Measurements from ENCODE around the gene SLC35F3. TPM values are rescaled to one million over a fixed set of nuclear protein-coding genes. Genes with fewer than 3 reads are reported as not detected.
A peak's percentile ranks its signal among the peaks of the same experiment; 100 is the strongest.

Gene SLC35F3
- total RNA-seq, 1 donor from 2014 or later = 0.57 TPM

GRCh38 chr1:234114648-234115307 lies 210.3 kb downstream of the SLC35F3 start:
- no peak overlapping the region for H3K27ac ChIP-seq (ENCODE audit: low read depth, low read length)
- H2AFZ ChIP-seq (ENCODE audit: low read depth, low read length) = peak overlapping the region; percentile 29
- peak; percentile 32 for DNase-seq (ENCODE audit: low read depth)
- H3K9ac ChIP-seq (ENCODE audit: low read length) = peak overlapping the region; percentile 20
- no peak for TF ChIP-seq EZH2 (IDR thresholded peaks at IDR 0.05; ENCODE audit: insufficient read depth, low read length)
- TF ChIP-seq, protein P1, sequence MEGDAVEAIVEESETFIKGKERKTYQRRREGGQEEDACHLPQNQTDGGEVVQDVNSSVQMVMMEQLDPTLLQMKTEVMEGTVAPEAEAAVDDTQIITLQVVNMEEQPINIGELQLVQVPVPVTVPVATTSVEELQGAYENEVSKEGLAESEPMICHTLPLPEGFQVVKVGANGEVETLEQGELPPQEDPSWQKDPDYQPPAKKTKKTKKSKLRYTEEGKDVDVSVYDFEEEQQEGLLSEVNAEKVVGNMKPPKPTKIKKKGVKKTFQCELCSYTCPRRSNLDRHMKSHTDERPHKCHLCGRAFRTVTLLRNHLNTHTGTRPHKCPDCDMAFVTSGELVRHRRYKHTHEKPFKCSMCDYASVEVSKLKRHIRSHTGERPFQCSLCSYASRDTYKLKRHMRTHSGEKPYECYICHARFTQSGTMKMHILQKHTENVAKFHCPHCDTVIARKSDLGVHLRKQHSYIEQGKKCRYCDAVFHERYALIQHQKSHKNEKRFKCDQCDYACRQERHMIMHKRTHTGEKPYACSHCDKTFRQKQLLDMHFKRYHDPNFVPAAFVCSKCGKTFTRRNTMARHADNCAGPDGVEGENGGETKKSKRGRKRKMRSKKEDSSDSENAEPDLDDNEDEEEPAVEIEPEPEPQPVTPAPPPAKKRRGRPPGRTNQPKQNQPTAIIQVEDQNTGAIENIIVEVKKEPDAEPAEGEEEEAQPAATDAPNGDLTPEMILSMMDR (IDR thresholded peaks at IDR 0.05; ENCODE audit: insufficient read depth, low read depth, low read length) = peak; percentile 85
- H4K20me1 ChIP-seq (ENCODE audit: insufficient read depth, low read length) = no peaks in the 10 kb centered on the region
- peak overlapping the region; percentile 80 for H3K4me2 ChIP-seq (ENCODE audit: low read length)
- H3K9me3 ChIP-seq (ENCODE audit: insufficient read depth, low read depth, low read length) = no peaks in the 10 kb centered on the region
- FAIRE-seq = peak; percentile 13
- no peaks in the 10 kb centered on the region for H3K36me3 ChIP-seq (ENCODE audit: insufficient read depth, low read length)
- Mint-ChIP-seq H3K36me3 (ENCODE audit: low read depth, unreplicated experiment) (no peaks in the 10 kb centered on the region), H3K4me1 (ENCODE audit: low read depth, unreplicated experiment) (no peaks in the 10 kb centered on the region), H3K4me3 (ENCODE audit: unreplicated experiment) (no peak overlapping the region), H3K9me3 (ENCODE audit: unreplicated experiment) (no peaks in the 10 kb centered on the region), H3K27ac (ENCODE audit: unreplicated experiment) (no peak overlapping the region), H3K27me3 (ENCODE audit: low read depth, unreplicated experiment) (peaks cover 5% of the 10 kb centered on the region)
- H3K4me3 ChIP-seq (ENCODE audit: insufficient read depth, low read depth, low read length) = no peak overlapping the region
- no peaks in the 10 kb centered on the region for H3K27me3 ChIP-seq (ENCODE audit: insufficient read depth, low read length)
- no peaks in the 10 kb centered on the region for H3K79me2 ChIP-seq (ENCODE audit: insufficient read depth, low read length)
- H3K4me1 ChIP-seq (ENCODE audit: insufficient read depth, low read length) = no peaks in the 10 kb centered on the region

- H3K79me2 ChIP-seq (ENCODE audit: insufficient read depth, low read length) = no peaks in the 10 kb centered on the region
- no peak for FAIRE-seq
- H3K4me1 Mint-ChIP-seq (ENCODE audit: low read depth, unreplicated experiment) = peaks cover 2% of the 10 kb centered on the region
Measured at GRCh38 chr1:234118911-234119310, 214.4 kb downstream of the SLC35F3 start.

DNA sequence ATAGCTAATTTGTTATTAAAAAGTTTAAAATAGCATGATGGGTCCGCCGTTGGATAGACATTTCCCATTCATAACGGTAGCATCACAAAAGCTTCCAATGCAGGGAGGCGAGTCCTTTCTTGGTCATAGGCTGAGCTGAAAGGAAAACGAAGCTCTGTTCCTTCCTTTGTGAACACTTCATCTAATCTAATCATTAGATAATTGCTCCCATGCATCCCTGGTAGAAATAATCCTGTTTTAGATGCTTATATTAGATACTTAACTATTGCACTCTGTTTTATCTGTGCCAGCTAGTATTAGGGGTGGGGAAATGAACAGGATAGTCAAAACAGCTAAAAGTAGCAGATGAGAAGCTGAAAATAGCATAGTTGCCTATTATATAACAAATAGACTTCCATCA lies 215.0 kb downstream of the SLC35F3 start:
- H3K36me3 ChIP-seq (ENCODE audit: insufficient read depth, low read length) = no peaks in the 10 kb centered on the region
- FAIRE-seq = no peak
- DNase-seq (ENCODE audit: low read depth) = no peak

More at GRCh38 chr1:234118911-234119310, 214.4 kb downstream of the SLC35F3 start:
- Histone ChIP-seq H3K4me3 (ENCODE audit: insufficient read depth, low read depth, low read length) (no peak overlapping the region), H3K4me1 (ENCODE audit: insufficient read depth, low read length) (no peaks in the 10 kb centered on the region), H4K20me1 (ENCODE audit: insufficient read depth, low read length) (no peaks in the 10 kb centered on the region), H3K9ac (ENCODE audit: low read length) (no peak overlapping the region), H2AFZ (ENCODE audit: low read depth, low read length) (no peak overlapping the region), H3K36me3 (ENCODE audit: insufficient read depth, low read length) (no peaks in the 10 kb centered on the region), H3K4me2 (ENCODE audit: low read length) (no peak overlapping the region), H3K27ac (ENCODE audit: low read depth, low read length) (no peak overlapping the region), H3K9me3 (ENCODE audit: insufficient read depth, low read depth, low read length) (no peaks in the 10 kb centered on the region), H3K27me3 (ENCODE audit: insufficient read depth, low read length) (no peaks in the 10 kb centered on the region)
- TF ChIP-seq, protein P1 (IDR thresholded peaks at IDR 0.05; ENCODE audit: insufficient read depth, low read depth, low read length) = no peak
- Mint-ChIP-seq H3K9me3 (ENCODE audit: unreplicated experiment) (no peaks in the 10 kb centered on the region), H3K27ac (ENCODE audit: unreplicated experiment) (no peak overlapping the region), H3K27me3 (ENCODE audit: low read depth, unreplicated experiment) (peaks cover 8% of the 10 kb centered on the region), H3K36me3 (ENCODE audit: low read depth, unreplicated experiment) (no peaks in the 10 kb centered on the region), H3K4me3 (ENCODE audit: unreplicated experiment) (no peak overlapping the region)
- DNase-seq (ENCODE audit: low read depth) = no peak

More for the DNA sequence above, 215.0 kb downstream of the SLC35F3 start:
- Histone ChIP-seq H3K9ac (ENCODE audit: low read length) (no peak overlapping the region), H3K4me2 (ENCODE audit: low read length) (no peak overlapping the region), H2AFZ (ENCODE audit: low read depth, low read length) (no peak overlapping the region), H3K9me3 (ENCODE audit: insufficient read depth, low read depth, low read length) (no peaks in the 10 kb centered on the region), H3K4me1 (ENCODE audit: insufficient read depth, low read length) (no peaks in the 10 kb centered on the region), H3K4me3 (ENCODE audit: insufficient read depth, low read depth, low read length) (no peak overlapping the region), H4K20me1 (ENCODE audit: insufficient read depth, low read length) (no peaks in the 10 kb centered on the region), H3K27me3 (ENCODE audit: insufficient read depth, low read length) (no peaks in the 10 kb centered on the region), H3K79me2 (ENCODE audit: insufficient read depth, low read length) (no peaks in the 10 kb centered on the region), H3K27ac (ENCODE audit: low read depth, low read length) (no peak overlapping the region)
- no peak overlapping the region for H3K4me3 Mint-ChIP-seq (ENCODE audit: unreplicated experiment)
- no peaks in the 10 kb centered on the region for H3K36me3 Mint-ChIP-seq (ENCODE audit: low read depth, unreplicated experiment)
- no peak overlapping the region for H3K27ac Mint-ChIP-seq (ENCODE audit: unreplicated experiment)
- H3K9me3 Mint-ChIP-seq (ENCODE audit: unreplicated experiment) = no peaks in the 10 kb centered on the region
- peaks cover 2% of the 10 kb centered on the region for H3K4me1 Mint-ChIP-seq (ENCODE audit: low read depth, unreplicated experiment)
- peaks cover 8% of the 10 kb centered on the region for H3K27me3 Mint-ChIP-seq (ENCODE audit: low read depth, unreplicated experiment)
- TF ChIP-seq, protein P1 (IDR thresholded peaks at IDR 0.05; ENCODE audit: insufficient read depth, low read depth, low read length) = no peak
- TF ChIP-seq EZH2 (IDR thresholded peaks at IDR 0.05; ENCODE audit: insufficient read depth, low read length) = no peak

Data from astrocyte (in vitro differentiated cells and primary cell).